ENCODE results near the gene MAGEA9B.

- TF ChIP-seq CTCF (conservative IDR thresholded peaks at IDR 0.05; ENCODE audit: low read depth, low read length) (no peak), EZH2phosphoT487 (IDR thresholded peaks at IDR 0.05; ENCODE audit: borderline replicate concordance, low read length) (no peak), EZH2 (IDR thresholded peaks at IDR 0.05; ENCODE audit: low read length, unreplicated experiment) (no peak)
These were observed 47.8 kb downstream of the MAGEA9B start for GRCh38 chrX:149539283-149540130.

All from PC-3 (cell line).